Trophoblast cell (in vitro differentiated cells and primary cell): Measurements from ENCODE around the gene HMMR.

ENCODE experiments used
- DNase-seq, 2 donors: peaks; one replicate each; pipeline ENCODE4 v3.0.0-alpha.2; 2016
- H2AFZ ChIP-seq: 2 replicates; pipeline ENCODE4 v1.6.1; 2013; ENCODE audit warnings: low read length, moderate library complexity, mild to moderate bottlenecking; ENCODE audit not compliant: insufficient read depth, poor library complexity
- H2AK5ac ChIP-seq: 2 replicates; pipeline ENCODE4 v1.6.1; 2013; ENCODE audit warnings: mild to moderate bottlenecking, low read length
- H2BK120ac ChIP-seq: 2 replicates; pipeline ENCODE4 v1.6.1; 2013; ENCODE audit warnings: low read length, mild to moderate bottlenecking, moderate library complexity; ENCODE audit not compliant: insufficient read depth, poor library complexity
- H2BK12ac ChIP-seq: 2 replicates; pipeline ENCODE4 v1.6.1; 2013; ENCODE audit warnings: mild to moderate bottlenecking, low read length, moderate library complexity
- H2BK5ac ChIP-seq: 2 replicates; pipeline ENCODE4 v1.6.1; 2013; ENCODE audit warnings: low read length, low read depth, moderate library complexity, mild to moderate bottlenecking; ENCODE audit not compliant: poor library complexity
- H3K14ac ChIP-seq: 2 replicates; pipeline ENCODE4 v1.6.1; 2013; ENCODE audit warnings: mild to moderate bottlenecking, low read length
- H3K18ac ChIP-seq: 2 replicates; pipeline ENCODE4 v1.6.1; 2013; ENCODE audit warnings: mild to moderate bottlenecking, low read length
- H3K23ac ChIP-seq: 2 replicates; pipeline ENCODE4 v1.6.1; 2013; ENCODE audit warnings: low read length
- H3K27ac ChIP-seq: 2 replicates; pipeline ENCODE4 v1.5.1; 2013; ENCODE audit warnings: low read depth, mild to moderate bottlenecking, inconsistent platforms, low read length, moderate library complexity
- H3K27me3 ChIP-seq: 2 replicates; pipeline ENCODE4 v1.6.1; 2013; ENCODE audit warnings: inconsistent platforms, mild to moderate bottlenecking, low read length, moderate library complexity; ENCODE audit not compliant: insufficient read depth
- H3K36me3 ChIP-seq, 2 experiments: 1 replicate in 1 of 2; 2 replicates in 1 of 2; pipeline ENCODE4 v1.6.1; 2013; ENCODE audit warnings: low read length in 2 of 2, mild to moderate bottlenecking in 2 of 2, moderate library complexity in 1 of 2; ENCODE audit not compliant: insufficient read depth in 2 of 2, control insufficient read depth in 1 of 2
- H3K4ac ChIP-seq: 2 replicates; pipeline ENCODE4 v1.6.1; 2013; ENCODE audit warnings: low read depth, mild to moderate bottlenecking, low read length, moderate library complexity
- H3K4me1 ChIP-seq, 2 experiments: 1 replicate in 1 of 2; 2 replicates in 1 of 2; pipeline ENCODE4 v1.6.1; 2013; ENCODE audit warnings: low read length in 2 of 2, mild to moderate bottlenecking in 2 of 2, moderate library complexity in 1 of 2; ENCODE audit not compliant: insufficient read depth in 2 of 2, control insufficient read depth in 1 of 2
- H3K4me2 ChIP-seq: 2 replicates; pipeline ENCODE4 v1.6.1; 2013; ENCODE audit warnings: inconsistent platforms, mild to moderate bottlenecking, low read length, moderate library complexity
- H3K4me3 ChIP-seq: 2 replicates; pipeline ENCODE4 v1.5.1; 2013; ENCODE audit warnings: mild to moderate bottlenecking, low read depth, low read length, inconsistent platforms
- H3K79me1 ChIP-seq: one replicate; pipeline ENCODE4 v1.6.1; 2013; ENCODE audit warnings: low read length
- H3K79me2 ChIP-seq: 2 replicates; pipeline ENCODE4 v1.6.1; 2013; ENCODE audit warnings: low read length, mild to moderate bottlenecking; ENCODE audit not compliant: control insufficient read depth, insufficient read depth, poor library complexity
- H3K9ac ChIP-seq: 2 replicates; pipeline ENCODE4 v1.6.1; 2013; ENCODE audit warnings: mild to moderate bottlenecking, low read length
- H3K9me3 ChIP-seq: 2 replicates; pipeline ENCODE4 v1.6.1; 2013; ENCODE audit warnings: low read depth, mild to moderate bottlenecking, control low read depth, inconsistent platforms, low read length; ENCODE audit not compliant: insufficient read depth
- H4K12ac ChIP-seq: 2 replicates; pipeline ENCODE4 v1.6.1; 2013; ENCODE audit warnings: low read depth, mild to moderate bottlenecking, low read length, moderate library complexity
- H4K8ac ChIP-seq: 2 replicates; pipeline ENCODE4 v1.6.1; 2013; ENCODE audit warnings: low read depth, mild to moderate bottlenecking, low read length, moderate library complexity
- H4K91ac ChIP-seq: one replicate; pipeline ENCODE4 v1.6.1; 2013; ENCODE audit warnings: low read depth, mild to moderate bottlenecking, low read length, moderate library complexity
- WGBS: extraction: QIAGEN DNeasy Blood & Tissue Kit; methylation state at CpG from one replicate; pipeline ENCODE4 v1.1.7; 2013; ENCODE audit warnings: missing lambda C conversion rate; ENCODE audit not compliant: insufficient read length, insufficient coverage; ENCODE audit errors: extremely low coverage; 5-methylcytosine and 5-hydroxymethylcytosine counted together

The HMMR gene

GRCh38 chr5:163444526-163444925 is 15.9 kb upstream of the HMMR start:
- no peaks in the 10 kb centered on the region for H3K4me1 ChIP-seq
- no peak overlapping the region for H2BK120ac ChIP-seq
- no peak overlapping the region for H2AFZ ChIP-seq
- H3K27ac ChIP-seq, result no peak overlapping the region
- WGBS, result no CpG with 5 or more reads among the region's 1 CpG
- no peak overlapping the region for H2BK5ac ChIP-seq
- no peak overlapping the region for H3K4ac ChIP-seq
- no peak overlapping the region for H4K91ac ChIP-seq
- DNase-seq, result no peak
- H3K79me1 ChIP-seq, result no peaks in the 10 kb centered on the region
- no peak overlapping the region for H3K18ac ChIP-seq
- H3K14ac ChIP-seq, result no peak overlapping the region
- no peak overlapping the region for H3K23ac ChIP-seq
- H3K4me2 ChIP-seq, result no peak overlapping the region
- no peaks in the 10 kb centered on the region for H3K9me3 ChIP-seq
- no peak overlapping the region for H4K8ac ChIP-seq
- peaks cover 12 to 18% of the 10 kb centered on the region in 2 experiments for H3K36me3 ChIP-seq
- H3K4me3 ChIP-seq, result no peak overlapping the region
- no peak overlapping the region for H2AK5ac ChIP-seq
- H4K12ac ChIP-seq, result no peak overlapping the region
- H3K9ac ChIP-seq, result no peak overlapping the region
- no peaks in the 10 kb centered on the region for H3K79me2 ChIP-seq
- H3K27me3 ChIP-seq, result no peaks in the 10 kb centered on the region
- no peak overlapping the region for H2BK12ac ChIP-seq

DNA sequence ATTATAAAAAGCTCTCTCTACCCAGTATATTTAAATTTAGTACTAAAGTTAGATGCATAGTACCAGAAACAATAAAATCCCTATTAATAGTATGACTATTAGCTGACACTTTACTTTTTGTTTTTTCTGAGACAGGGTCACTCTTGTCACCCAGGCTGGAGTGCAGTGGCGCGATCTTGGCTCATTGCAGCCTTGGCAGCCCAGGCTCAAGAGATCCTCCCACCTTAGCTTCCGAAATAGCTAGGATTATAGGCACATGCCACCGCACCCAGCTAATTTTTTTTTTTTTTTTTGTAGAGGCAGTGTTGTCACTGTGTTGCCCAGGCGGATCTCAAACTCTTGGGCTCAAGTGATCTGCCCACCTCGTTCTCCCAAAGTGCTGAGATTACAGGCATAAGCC is 15.1 kb upstream of the HMMR start:
- no peak overlapping the region for H2BK5ac ChIP-seq
- no peak overlapping the region for H3K4me2 ChIP-seq
- H2AFZ ChIP-seq, result no peak overlapping the region
- H3K14ac ChIP-seq, result no peak overlapping the region
- H2BK12ac ChIP-seq, result no peak overlapping the region
- H4K91ac ChIP-seq, result no peak overlapping the region
- H4K8ac ChIP-seq, result no peak overlapping the region
- no peaks in the 10 kb centered on the region for H3K27me3 ChIP-seq
- no peaks in the 10 kb centered on the region for H3K4me1 ChIP-seq
- H3K27ac ChIP-seq, result no peak overlapping the region
- DNase-seq, result no peak
- H2AK5ac ChIP-seq, result no peak overlapping the region
- no peak overlapping the region for H3K23ac ChIP-seq
- H3K9me3 ChIP-seq, result no peaks in the 10 kb centered on the region
- H3K79me2 ChIP-seq, result no peaks in the 10 kb centered on the region
- no peak overlapping the region for H3K4ac ChIP-seq
- H3K18ac ChIP-seq, result no peak overlapping the region
- no peak overlapping the region for H3K4me3 ChIP-seq
- no peak overlapping the region for H4K12ac ChIP-seq
- H2BK120ac ChIP-seq, result no peak overlapping the region
- no peaks in the 10 kb centered on the region for H3K79me1 ChIP-seq
- H3K9ac ChIP-seq, result no peak overlapping the region
- H3K36me3 ChIP-seq, result peaks cover 12 to 17% of the 10 kb centered on the region in 2 experiments
- no CpG with 5 or more reads among the region's 6 CpGs for WGBS

GRCh38 chr5:163447191-163447590 is 13.2 kb upstream of the HMMR start:
- Histone ChIP-seq H2BK120ac (no peak overlapping the region), H3K23ac (no peak overlapping the region), H3K9ac (no peak overlapping the region), H4K91ac (no peak overlapping the region), H2BK5ac (no peak overlapping the region), H3K36me3 (peaks cover 12 to 19% of the 10 kb centered on the region in 2 experiments), H2AK5ac (no peak overlapping the region), H3K4ac (no peak overlapping the region), H4K8ac (no peak overlapping the region), H3K4me1 (no peaks in the 10 kb centered on the region), H3K27ac (no peak overlapping the region), H3K18ac (no peak overlapping the region), H3K79me2 (no peaks in the 10 kb centered on the region), H3K14ac (no peak overlapping the region), H2AFZ (no peak overlapping the region), H3K79me1 (no peaks in the 10 kb centered on the region), H3K27me3 (no peaks in the 10 kb centered on the region), H3K9me3 (no peaks in the 10 kb centered on the region), H4K12ac (no peak overlapping the region), H3K4me2 (no peak overlapping the region), H2BK12ac (no peak overlapping the region), H3K4me3 (no peak overlapping the region)
- no peak for DNase-seq

DNA sequence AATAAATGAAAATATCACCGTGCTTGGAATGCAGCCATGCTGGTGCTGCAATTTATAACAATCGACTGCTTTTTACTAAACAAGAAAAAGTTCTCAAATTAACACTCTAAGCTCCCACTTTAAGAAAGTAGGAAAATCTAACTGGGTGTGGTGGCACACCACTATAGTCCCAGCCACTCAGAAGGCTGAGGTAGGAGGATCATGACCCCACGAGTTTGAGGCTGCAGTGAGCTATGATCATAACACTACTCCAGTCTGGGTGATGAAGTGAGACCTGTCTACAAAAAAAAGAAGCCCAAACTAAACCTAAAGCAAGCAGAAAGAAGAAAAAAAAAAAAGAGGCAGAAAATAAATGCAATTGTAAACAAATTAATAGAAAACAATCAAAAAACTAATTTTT is 12.6 kb upstream of the HMMR start:
- Histone ChIP-seq H3K27ac (no peak overlapping the region), H3K14ac (no peak overlapping the region), H3K79me2 (no peaks in the 10 kb centered on the region), H4K8ac (no peak overlapping the region), H2BK5ac (no peak overlapping the region), H4K91ac (no peak overlapping the region), H2AFZ (no peak overlapping the region), H3K4me3 (no peak overlapping the region), H3K4ac (no peak overlapping the region), H3K23ac (no peak overlapping the region), H2BK120ac (no peak overlapping the region), H3K27me3 (no peaks in the 10 kb centered on the region), H3K79me1 (no peaks in the 10 kb centered on the region), H3K36me3 (peaks cover 12 to 19% of the 10 kb centered on the region in 2 experiments), H3K9me3 (no peaks in the 10 kb centered on the region), H3K4me1 (no peaks in the 10 kb centered on the region), H3K9ac (no peak overlapping the region), H4K12ac (no peak overlapping the region), H2AK5ac (no peak overlapping the region), H2BK12ac (no peak overlapping the region), H3K18ac (no peak overlapping the region), H3K4me2 (no peak overlapping the region)
- no CpG with 5 or more reads among the region's 3 CpGs for WGBS
- no peak for DNase-seq

GRCh38 chr5:163448491-163448890 is 11.9 kb upstream of the HMMR start:
- no peaks in the 10 kb centered on the region for H3K27me3 ChIP-seq
- H3K27ac ChIP-seq, result no peak overlapping the region
- H3K4ac ChIP-seq, result no peak overlapping the region
- peaks cover 10 to 19% of the 10 kb centered on the region in 2 experiments for H3K36me3 ChIP-seq
- H3K14ac ChIP-seq, result no peak overlapping the region
- no peak overlapping the region for H3K18ac ChIP-seq
- no peak overlapping the region for H3K23ac ChIP-seq
- H2AK5ac ChIP-seq, result no peak overlapping the region
- H2BK12ac ChIP-seq, result no peak overlapping the region
- H3K9ac ChIP-seq, result no peak overlapping the region
- no peaks in the 10 kb centered on the region for H3K79me1 ChIP-seq
- H4K91ac ChIP-seq, result no peak overlapping the region
- H3K79me2 ChIP-seq, result no peaks in the 10 kb centered on the region
- H3K4me1 ChIP-seq, result no peaks in the 10 kb centered on the region
- no peaks in the 10 kb centered on the region for H3K9me3 ChIP-seq
- H2AFZ ChIP-seq, result no peak overlapping the region
- H2BK5ac ChIP-seq, result no peak overlapping the region
- no peak overlapping the region for H4K12ac ChIP-seq
- no peak overlapping the region for H3K4me2 ChIP-seq
- H4K8ac ChIP-seq, result no peak overlapping the region
- no peak for DNase-seq
- no peak overlapping the region for H2BK120ac ChIP-seq
- H3K4me3 ChIP-seq, result no peak overlapping the region
